Activated CD8-positive, alpha-beta memory T cell treated with anti-CD3 and anti-CD28 coated beads, Interleukin-2, amount 10 ng/mL, durations not matched to agents 7 days and 5 days (primary cell): ENCODE results near the gene ASH1L. TPM values are rescaled to one million over a fixed set of nuclear protein-coding genes. Genes with fewer than 3 reads are reported as not detected.
"Not testable (repeated sequence)": the region's sequence is repeated elsewhere in the genome, so short reads cannot be mapped to it uniquely, and the experiment has no call there.

Experiments
- ATAC-seq: fragments of 150-1000 bp; cut with Tn5 transposase; one replicate; pipeline ENCODE4 v1.10.0; 2021; ENCODE audit warnings: moderate library complexity
- CTCF ChIA-PET: fragments of 350-600 bp; sonication (Branson Sonifier 250); formaldehyde crosslinking; loops from one replicate; lab custom pipeline; 2021; ENCODE audit warnings: antibody characterized with exemption; lab: Charles Lee
- DNase-seq: peaks from one replicate; pipeline ENCODE4 v3.0.0-alpha.2; 2020
- H3K27ac Mint-ChIP-seq: one replicate; pipeline ENCODE4 v1.8.0; 2021; ENCODE audit warnings: mild to moderate bottlenecking, mixed read lengths
- H3K27me3 Mint-ChIP-seq: one replicate; pipeline ENCODE4 v1.8.0; 2021; ENCODE audit warnings: mixed read lengths
- H3K36me3 Mint-ChIP-seq: one replicate; pipeline ENCODE4 v1.8.0; 2021; ENCODE audit warnings: mild to moderate bottlenecking, mixed read lengths
- H3K4me1 Mint-ChIP-seq: one replicate; pipeline ENCODE4 v1.8.0; 2021; ENCODE audit warnings: mixed read lengths
- H3K4me3 Mint-ChIP-seq: one replicate; pipeline ENCODE4 v1.8.0; 2021; ENCODE audit warnings: mild to moderate bottlenecking, moderate library complexity, mixed read lengths
- H3K9me3 Mint-ChIP-seq: one replicate; pipeline ENCODE4 v1.8.0; 2022; ENCODE audit warnings: low read depth, mixed read lengths
- total RNA-seq, 2 experiments: library from RNA; stranded (reverse); gene quantifications; one replicate each; pipeline ENCODE4 v1.2.3, GENCODE V29; 2021

Gene ASH1L
- total RNA-seq, 2 experiments from 2014 or later = 34.0 to 52.9 TPM

DNA sequence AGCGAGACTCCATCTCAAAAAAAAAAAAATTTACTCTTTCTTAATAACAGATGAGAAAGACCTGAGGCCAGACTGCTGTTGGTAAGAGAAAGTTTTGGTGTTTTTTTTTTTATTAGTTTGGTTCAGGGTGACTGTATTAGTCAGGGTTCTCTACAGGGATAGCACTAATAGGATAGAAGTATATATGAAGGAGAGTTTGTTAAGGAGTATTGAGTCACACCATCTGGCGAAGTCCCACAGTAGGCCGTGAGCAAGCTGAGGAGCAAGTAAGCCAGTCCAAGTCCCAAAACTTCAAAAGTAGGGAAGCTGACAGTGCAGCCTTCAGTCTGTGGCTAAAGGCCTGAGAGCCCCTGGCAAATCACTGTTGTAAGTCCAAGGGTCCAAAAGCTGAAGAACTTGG is 26.7 kb upstream of the ASH1L start:
- not testable (repeated sequence) for H3K36me3 Mint-ChIP-seq, H3K27me3 Mint-ChIP-seq, H3K27ac Mint-ChIP-seq, DNase-seq, H3K4me3 Mint-ChIP-seq, H3K9me3 Mint-ChIP-seq, ATAC-seq, H3K4me1 Mint-ChIP-seq
- CTCF ChIA-PET = interaction anchor here (1.7 kb wide), 1 partner anchor 339 kb away, joined by 6 read pairs; no protein-coding TSS in a partner anchor

DNA sequence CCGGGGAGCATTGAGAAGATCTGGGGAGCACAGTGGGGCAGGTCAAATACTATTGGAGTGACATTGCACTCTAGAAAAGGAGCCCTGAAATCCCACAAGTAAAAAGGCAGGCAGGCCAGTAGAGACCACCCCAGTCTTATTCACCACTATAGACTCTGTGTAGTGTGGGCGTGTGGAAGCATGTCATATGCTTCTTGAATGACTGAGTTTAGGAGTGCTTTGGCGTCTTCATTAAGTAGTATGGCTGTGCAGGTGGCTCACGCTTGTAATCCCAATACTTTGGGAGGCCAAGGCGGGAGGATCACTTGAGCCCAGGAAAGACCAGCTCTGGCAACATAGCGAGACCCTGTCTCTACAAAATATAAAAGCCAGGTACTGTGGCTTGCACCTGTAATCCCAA is 21.2 kb upstream of the ASH1L start:
- not testable (repeated sequence) for ATAC-seq, H3K9me3 Mint-ChIP-seq, H3K36me3 Mint-ChIP-seq, H3K4me3 Mint-ChIP-seq, DNase-seq, H3K27ac Mint-ChIP-seq, H3K27me3 Mint-ChIP-seq, H3K4me1 Mint-ChIP-seq
- CTCF ChIA-PET = interaction anchor here (0.6 to 0.9 kb wide), 2 partner anchors 333 to 649 kb away, joined by 3 to 4 read pairs; no protein-coding TSS in a partner anchor

DNA sequence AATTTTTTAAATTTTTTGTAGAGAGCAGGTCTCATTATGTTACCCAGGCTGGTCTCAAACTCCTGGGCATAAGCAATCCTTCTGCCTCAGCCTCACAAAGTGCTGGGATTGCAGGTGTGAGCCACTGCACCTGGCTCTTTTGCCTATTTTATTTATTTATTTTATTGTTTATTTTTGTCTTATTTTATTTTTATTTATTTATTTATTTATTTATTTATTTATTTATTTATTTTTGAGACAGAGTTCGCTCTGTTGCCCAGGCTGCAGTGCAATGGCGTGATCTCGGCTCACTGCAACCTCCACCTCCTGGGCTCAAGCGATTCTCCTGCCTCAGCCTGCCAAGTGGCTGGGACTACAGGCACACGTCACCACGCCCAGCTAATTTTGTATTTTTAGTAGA is 13.0 kb upstream of the ASH1L start:
- peaks cover 12% of the 10 kb centered on the region for H3K36me3 Mint-ChIP-seq
- H3K4me1 Mint-ChIP-seq, DNase-seq, H3K27ac Mint-ChIP-seq, H3K27me3 Mint-ChIP-seq, CTCF ChIA-PET, H3K9me3 Mint-ChIP-seq, ATAC-seq, H3K4me3 Mint-ChIP-seq: not testable (repeated sequence)

DNA sequence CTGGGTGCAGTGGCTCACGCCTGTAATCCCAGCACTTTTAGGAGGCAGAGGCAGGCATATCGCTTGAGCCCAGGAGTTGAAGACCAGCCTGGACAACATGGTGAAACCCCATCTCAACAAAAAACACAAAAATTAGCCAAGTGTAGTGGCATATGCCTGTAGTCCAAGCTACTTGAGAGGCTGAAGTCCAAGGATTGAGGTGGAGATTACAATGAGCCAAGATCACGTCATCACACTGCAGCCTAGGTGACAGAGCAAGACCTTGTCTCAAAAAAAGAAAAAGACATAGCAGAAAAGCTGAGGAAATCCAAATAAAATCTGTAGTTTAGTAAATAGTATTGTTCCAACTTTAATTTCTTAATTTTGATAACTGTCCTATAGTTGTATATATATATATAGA is 11.5 kb upstream of the ASH1L start:
- H3K27me3 Mint-ChIP-seq = no peaks in the 10 kb centered on the region
- peaks cover 15% of the 10 kb centered on the region for H3K4me1 Mint-ChIP-seq
- DNase-seq (no peak), ATAC-seq (no peak)
- H3K9me3 Mint-ChIP-seq = no peaks in the 10 kb centered on the region
- H3K27ac Mint-ChIP-seq = no peak overlapping the region
- H3K4me3 Mint-ChIP-seq = no peak overlapping the region
- peaks cover 21% of the 10 kb centered on the region for H3K36me3 Mint-ChIP-seq
- CTCF ChIA-PET = no interaction called here

DNA sequence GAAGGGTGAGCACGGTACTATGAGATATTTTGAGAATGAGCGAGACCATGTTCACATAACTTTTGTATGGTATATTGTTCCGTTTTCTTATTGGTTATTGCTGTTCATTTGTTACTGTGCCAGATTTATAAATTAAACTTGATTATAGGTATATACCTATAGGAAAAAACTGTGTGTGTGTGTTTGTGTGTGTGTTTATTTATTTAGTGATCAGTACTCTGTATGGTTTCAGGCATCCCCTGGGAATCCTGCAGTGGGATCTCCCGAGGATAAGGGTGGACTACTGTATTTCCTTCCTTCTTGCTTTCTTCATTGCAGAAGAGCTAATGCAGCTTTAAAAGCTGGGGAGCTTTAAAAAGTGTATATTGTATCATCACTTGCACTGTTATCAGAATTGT is 8.0 kb upstream of the ASH1L start:
- Mint-ChIP-seq H3K36me3 (peaks cover 36% of the 10 kb centered on the region), H3K4me3 (no peak overlapping the region), H3K27me3 (no peaks in the 10 kb centered on the region), H3K4me1 (peaks cover 22% of the 10 kb centered on the region), H3K9me3 (no peaks in the 10 kb centered on the region), H3K27ac (no peak overlapping the region)
- DNase-seq (no peak), ATAC-seq (no peak)
- CTCF ChIA-PET = interaction anchor here (1.5 kb wide), 1 partner anchor 66 kb away, joined by 4 read pairs; no protein-coding TSS in a partner anchor

DNA sequence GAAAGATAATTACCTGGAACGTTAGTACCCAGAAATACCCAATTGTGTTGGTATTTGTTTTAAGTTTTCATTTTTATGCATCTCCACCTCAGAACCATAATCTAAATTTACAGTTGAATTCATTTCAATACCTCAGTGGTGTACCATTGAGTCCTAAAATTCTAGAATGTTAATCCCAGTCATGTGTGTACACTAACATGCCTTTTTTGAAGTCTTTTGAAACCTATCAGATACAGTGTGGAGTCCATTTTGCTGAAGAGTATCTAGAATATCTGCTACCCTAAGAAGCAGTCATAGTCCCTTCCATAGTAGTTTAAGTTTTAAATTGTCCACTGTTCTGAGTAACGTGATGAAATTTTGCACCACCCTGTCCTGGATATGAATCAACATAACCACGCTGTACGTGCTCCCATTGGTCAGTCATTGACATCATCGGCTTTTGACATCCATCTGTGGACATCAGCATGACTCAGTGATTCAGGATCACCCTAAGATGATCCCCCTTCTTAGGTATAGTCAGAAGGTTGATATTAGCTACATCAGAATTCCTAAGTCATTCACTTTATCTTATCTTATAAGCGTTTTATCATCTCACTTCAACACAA is 7.5 kb upstream of the ASH1L start:
- Mint-ChIP-seq H3K9me3 (no peaks in the 10 kb centered on the region), H3K36me3 (peaks cover 36% of the 10 kb centered on the region), H3K4me3 (no peak overlapping the region), H3K27ac (no peak overlapping the region), H3K4me1 (peaks cover 23% of the 10 kb centered on the region), H3K27me3 (no peaks in the 10 kb centered on the region)
- DNase-seq (no peak), ATAC-seq (no peak)
- CTCF ChIA-PET = interaction anchor here (1.5 kb wide), 1 partner anchor 66 kb away, joined by 4 read pairs; no protein-coding TSS in a partner anchor

DNA sequence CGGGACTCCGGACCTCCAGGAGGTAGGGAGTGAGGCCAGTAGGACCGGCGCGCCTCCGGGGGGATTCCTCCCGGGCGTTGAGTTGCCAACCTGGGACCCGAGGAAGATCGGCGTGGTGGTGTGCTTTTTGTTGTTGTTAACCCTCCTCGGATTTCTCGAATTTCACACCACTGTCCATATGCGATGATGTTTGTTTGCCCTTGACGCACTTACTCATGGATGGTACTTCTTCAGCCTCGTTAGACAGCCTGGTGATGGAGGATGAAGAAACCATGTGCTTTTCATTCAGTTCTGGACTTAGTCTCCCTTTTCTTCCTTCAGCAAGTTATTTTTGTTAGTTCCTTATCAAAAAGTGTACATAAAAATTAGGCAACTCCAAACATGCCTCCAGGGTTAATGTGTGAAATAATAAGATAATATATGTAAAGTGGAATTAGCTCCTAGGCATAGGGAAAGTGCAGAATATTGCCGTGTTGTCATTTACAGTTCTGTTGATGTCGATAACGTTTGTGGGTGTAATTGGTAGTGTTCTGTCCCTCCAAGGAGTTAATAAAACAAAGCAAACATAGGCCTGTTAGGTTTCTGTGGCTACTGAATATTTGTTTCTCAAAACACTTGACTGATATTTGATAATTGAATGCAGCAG is 897 bp upstream of the ASH1L start:
- CTCF ChIA-PET = interaction anchor here (1.2 kb wide), 1 partner anchor 60 kb away, joined by 4 read pairs; no protein-coding TSS in a partner anchor
- not testable (repeated sequence) for H3K9me3 Mint-ChIP-seq, H3K27me3 Mint-ChIP-seq, DNase-seq
- H3K4me3 Mint-ChIP-seq = peak overlapping the region; percentile 99
- ATAC-seq = peak; percentile 8
- peak overlapping the region; percentile 99 for H3K27ac Mint-ChIP-seq
- H3K4me1 Mint-ChIP-seq = peaks cover 34% of the 10 kb centered on the region
- peaks cover 20% of the 10 kb centered on the region for H3K36me3 Mint-ChIP-seq

DNA sequence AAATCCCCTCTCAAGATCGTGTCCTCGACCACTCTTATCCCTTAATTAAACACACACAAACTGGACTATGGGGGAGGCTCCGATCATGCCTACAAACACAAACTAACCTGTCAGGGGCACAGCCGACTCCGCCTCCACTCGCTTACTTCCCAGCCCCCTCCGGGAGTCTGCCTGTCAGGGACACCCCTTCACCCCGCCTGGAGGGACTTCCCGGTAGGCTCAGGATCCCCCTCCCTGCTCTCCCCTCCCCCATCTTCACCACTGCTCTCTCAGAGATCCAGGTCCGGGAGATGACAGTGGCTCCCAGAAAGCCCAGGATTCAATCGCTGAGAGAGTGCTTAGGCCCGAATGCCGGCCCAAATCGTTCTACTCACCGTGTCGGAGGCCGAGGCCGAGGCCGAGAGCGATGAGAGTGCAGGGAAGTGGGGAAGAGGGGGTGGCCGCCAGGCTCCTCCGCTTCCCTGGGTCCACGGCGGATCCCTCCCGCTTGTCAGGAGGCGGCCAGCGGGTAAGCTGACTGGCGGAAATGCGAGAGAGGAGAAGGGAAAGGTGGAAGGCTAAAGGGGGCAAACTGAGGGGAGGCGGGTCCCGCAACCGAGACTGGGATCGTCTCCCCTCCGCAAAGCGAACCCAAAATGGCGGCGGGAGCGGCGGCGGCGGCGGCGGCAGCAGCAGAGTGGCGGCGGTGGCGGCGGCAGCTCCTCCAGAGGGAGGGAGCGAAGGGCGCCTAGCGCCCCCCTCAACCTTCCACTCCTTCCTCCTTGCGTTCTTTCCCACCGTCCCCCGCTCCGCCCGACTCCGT is 623 bp downstream of the ASH1L start:
- CTCF ChIA-PET = interaction anchor here (1.0 kb wide), 1 partner anchor 22 kb away, joined by 3 read pairs; no protein-coding TSS in a partner anchor
- ATAC-seq (peak; percentile 4), DNase-seq (peak; percentile 72)
- H3K27me3 Mint-ChIP-seq, H3K9me3 Mint-ChIP-seq: not testable (repeated sequence)
- Mint-ChIP-seq H3K4me3 (peak overlapping the region; percentile 99), H3K27ac (peak overlapping the region; percentile 94), H3K36me3 (peaks cover 22% of the 10 kb centered on the region), H3K4me1 (peaks cover 38% of the 10 kb centered on the region)

DNA sequence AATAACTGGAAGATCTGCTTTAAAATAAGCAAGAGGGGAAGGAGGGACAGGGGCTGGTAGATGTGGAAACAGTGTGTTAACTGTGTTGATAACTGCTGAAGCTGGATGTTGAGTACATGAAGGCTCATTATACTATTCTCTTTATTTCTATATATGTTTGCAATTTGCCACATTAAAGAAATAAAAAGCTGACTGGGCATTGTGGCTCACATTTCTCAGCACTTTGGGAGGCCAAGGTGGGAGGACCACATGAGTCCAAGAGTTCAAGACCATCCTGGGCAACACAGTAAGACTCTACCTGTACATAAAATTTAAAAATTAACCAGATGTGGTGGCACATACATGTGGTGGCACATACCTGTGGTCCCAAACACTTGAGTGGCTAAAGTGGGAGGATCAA is 6.7 kb downstream of the ASH1L start:
- H3K4me3 Mint-ChIP-seq = no peak overlapping the region
- H3K27me3 Mint-ChIP-seq = no peaks in the 10 kb centered on the region
- H3K4me1 Mint-ChIP-seq = peaks cover 22% of the 10 kb centered on the region
- H3K9me3 Mint-ChIP-seq = no peaks in the 10 kb centered on the region
- no peak for ATAC-seq
- H3K36me3 Mint-ChIP-seq = peaks cover 30% of the 10 kb centered on the region
- DNase-seq = no peak
- H3K27ac Mint-ChIP-seq = no peak overlapping the region
- CTCF ChIA-PET = no interaction called here

DNA sequence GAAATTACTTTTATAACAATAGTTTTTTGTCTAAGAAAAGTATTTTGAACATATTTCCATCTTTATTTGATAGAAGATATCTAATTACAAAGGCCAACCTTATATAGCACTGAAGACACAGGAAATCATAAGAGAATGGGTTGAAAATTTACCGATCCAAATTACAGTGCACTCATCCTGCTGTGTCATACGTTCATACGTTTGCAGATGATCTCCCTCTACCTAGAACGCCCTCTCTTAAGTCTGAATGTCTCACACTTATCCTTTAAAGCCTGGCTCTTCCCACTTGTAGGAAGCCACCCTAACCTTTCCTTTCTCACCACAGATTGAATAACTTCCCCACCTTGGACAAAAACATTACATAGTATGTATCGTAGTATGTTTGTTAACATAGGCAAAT is 9.3 kb downstream of the ASH1L start:
- H3K27ac Mint-ChIP-seq = no peak overlapping the region
- H3K4me3 Mint-ChIP-seq = no peak overlapping the region
- no peaks in the 10 kb centered on the region for H3K27me3 Mint-ChIP-seq
- peaks cover 18% of the 10 kb centered on the region for H3K4me1 Mint-ChIP-seq
- DNase-seq = no peak
- no peaks in the 10 kb centered on the region for H3K9me3 Mint-ChIP-seq
- ATAC-seq = no peak
- CTCF ChIA-PET = interaction anchor here (0.7 kb wide), 1 partner anchor 385 kb away, joined by 3 read pairs; no protein-coding TSS in a partner anchor
- peaks cover 38% of the 10 kb centered on the region for H3K36me3 Mint-ChIP-seq

DNA sequence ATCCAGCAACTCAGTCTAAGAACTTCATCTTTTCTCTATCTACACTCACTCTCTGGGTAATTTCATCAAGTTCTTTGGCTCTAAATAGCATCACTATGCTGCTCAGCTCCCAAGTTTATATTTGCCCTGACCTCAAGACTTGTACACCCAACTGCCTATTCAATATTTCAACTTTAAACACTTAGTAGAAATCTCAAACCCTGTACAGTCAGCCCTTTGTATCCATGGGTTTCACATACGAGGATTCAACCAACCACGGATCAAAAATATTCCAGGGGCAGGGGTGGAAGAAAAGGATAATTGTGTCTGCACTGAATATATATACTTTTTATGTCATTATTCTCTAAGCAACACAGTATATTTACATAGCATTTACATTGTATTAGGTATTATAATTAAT is 13.9 kb downstream of the ASH1L start:
- H3K27me3 Mint-ChIP-seq = no peaks in the 10 kb centered on the region
- no peaks in the 10 kb centered on the region for H3K9me3 Mint-ChIP-seq
- DNase-seq (no peak), ATAC-seq (no peak)
- H3K27ac Mint-ChIP-seq = no peak overlapping the region
- peaks cover 27% of the 10 kb centered on the region for H3K4me1 Mint-ChIP-seq
- H3K36me3 Mint-ChIP-seq = peaks cover 26% of the 10 kb centered on the region
- CTCF ChIA-PET = no interaction called here
- H3K4me3 Mint-ChIP-seq = no peak overlapping the region

DNA sequence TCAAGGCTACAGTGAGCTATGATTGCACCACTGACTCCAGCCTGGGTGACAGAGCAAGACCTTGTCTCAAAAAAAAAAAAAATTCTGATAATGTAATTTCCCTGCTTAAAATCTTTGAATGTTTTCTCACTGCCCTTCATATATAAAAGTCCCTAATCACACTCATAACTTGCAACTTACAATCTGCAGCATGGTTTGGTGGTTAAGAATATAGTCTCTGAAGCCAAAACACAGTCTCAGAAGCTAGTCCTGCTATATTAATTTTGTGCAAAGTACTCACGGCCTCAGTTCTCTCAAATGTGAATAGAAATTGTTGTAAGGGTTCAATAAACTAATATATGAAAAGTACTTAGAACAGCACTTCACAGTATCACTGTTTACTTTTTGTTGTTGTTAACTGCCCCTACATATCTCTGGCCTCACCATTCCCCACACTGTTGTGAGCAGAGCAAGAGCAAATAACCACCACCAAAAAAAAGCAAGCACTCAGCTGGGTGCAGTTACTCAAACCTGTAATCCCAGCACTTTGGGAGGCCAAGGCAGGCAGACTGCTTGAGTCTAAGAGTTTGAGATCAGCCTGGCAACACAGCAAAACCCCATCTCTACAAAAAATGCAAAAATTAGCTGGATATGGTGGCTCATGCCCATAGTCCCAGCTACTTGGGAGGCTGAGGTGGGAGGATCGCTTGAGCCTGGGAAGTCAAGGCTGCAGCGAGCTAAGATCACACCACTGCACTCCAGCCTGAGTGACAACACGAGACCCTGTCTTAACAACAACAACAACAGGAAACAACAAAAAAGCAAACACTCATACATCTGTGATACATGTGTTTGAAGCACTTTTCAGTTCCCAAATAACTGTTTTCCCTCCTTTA is 22.4 kb downstream of the ASH1L start:
- H3K27me3 Mint-ChIP-seq = no peaks in the 10 kb centered on the region
- peaks cover 3% of the 10 kb centered on the region for H3K36me3 Mint-ChIP-seq
- ATAC-seq (peak; percentile 40), DNase-seq (peak; percentile 61)
- peak overlapping the region; percentile 29 for H3K4me3 Mint-ChIP-seq
- CTCF ChIA-PET = interaction anchor here (0.7 to 2.3 kb wide), 3 partner anchors 22 to 289 kb away, joined by 3 to 9 read pairs (median 3); no protein-coding TSS in a partner anchor
- peaks cover 66% of the 10 kb centered on the region for H3K4me1 Mint-ChIP-seq
- H3K27ac Mint-ChIP-seq = peak overlapping the region; percentile 81
- H3K9me3 Mint-ChIP-seq = no peaks in the 10 kb centered on the region
